GM12801 (cell line): ENCODE measurements around the gene NUP210L.

Experiments
- CTCF ChIP-seq: IDR thresholded peaks from one replicate; pipeline ENCODE4 v1.5.1; 2011; ENCODE audit warnings: control low read depth; ENCODE audit not compliant: insufficient read length; ENCODE audit errors: extremely low read depth

Gene NUP210L

GRCh38 chr1:153991806-153992205 lies 163.1 kb downstream of the NUP210L start:
- TF ChIP-seq CTCF = no peak

- no peak for TF ChIP-seq CTCF
Measured at GRCh38 chr1:153991151-153991630, 163.7 kb downstream of the NUP210L start.

GRCh38 chr1:153990468-153991150 lies 164.3 kb downstream of the NUP210L start, which contains the start of gene RPS27:
RPS27 (plus strand) TSS chr1:153990762; CDS start chr1:153990797, 35 bp downstream.
- TF ChIP-seq CTCF = no peak

- no peak for TF ChIP-seq CTCF
Measured at GRCh38 chr1:153987621-153988020, 167.3 kb downstream of the NUP210L start.

- no peak for TF ChIP-seq CTCF
Measured at GRCh38 chr1:153985941-153986761, 168.7 kb downstream of the NUP210L start, which contains the start of gene RAB13. RAB13 (minus strand) TSS chr1:153986339; CDS start chr1:153986236, 103 bp downstream.

GRCh38 chr1:153985341-153985912 lies 169.4 kb downstream of the NUP210L start:
- TF ChIP-seq CTCF = no peak
